IMR-90 (cell line): ENCODE measurements around the gene USP4. TPM values are rescaled to one million over a fixed set of nuclear protein-coding genes. Genes with fewer than 3 reads are reported as not detected.

Experiments used
- ATAC-seq: fragments of 200-7000 bp; cut with Tn5 transposase; 2 replicates; pipeline ENCODE4 v1.9.1; 2020; ENCODE audit warnings: low read depth, mild to moderate bottlenecking, moderate library complexity
- BruUV-seq: library from RNA; stranded (reverse); fragments of 400-500 nt; replicated peaks from 2 replicates; lab custom pipeline; 2021; lab: Mats Ljungman, UMichigan
- CTCF ChIA-PET: fragments of 300-600 bp; formaldehyde crosslinking; extraction: SDS; loops from one replicate; lab custom pipeline; 2021; ENCODE audit warnings: antibody characterized with exemption; lab: Yijun Ruan, JAX
- POLR2A ChIA-PET: fragments of 300-600 bp; sonication (Branson Sonifier 250); formaldehyde crosslinking; loops from one replicate; lab custom pipeline; 2022; ENCODE audit warnings: antibody characterized with exemption; ENCODE audit not compliant: unreplicated experiment; lab: Charles Lee
- DNase-seq: peaks from one replicate; pipeline ENCODE4 v3.0.0; 2013
- H2AFZ ChIP-seq: replicated peaks from 2 replicates; pipeline ENCODE3; 2013; ENCODE audit warnings: low read length, mild to moderate bottlenecking; ENCODE audit not compliant: poor library complexity
- H2AK5ac ChIP-seq: 2 replicates; pipeline ENCODE4 v1.6.1; 2013; ENCODE audit warnings: low read depth, low read length, inconsistent platforms
- H2AK9ac ChIP-seq: replicated peaks from 2 replicates; pipeline ENCODE3; 2013; ENCODE audit warnings: mild to moderate bottlenecking, low read depth, low read length, moderate library complexity; ENCODE audit not compliant: poor library complexity
- H2BK120ac ChIP-seq: 2 replicates; pipeline ENCODE4 v1.6.1; 2013; ENCODE audit warnings: low read depth, low read length, inconsistent platforms
- H2BK15ac ChIP-seq: 3 replicates; pipeline ENCODE4 v1.6.1; 2013; ENCODE audit warnings: low read depth, low read length, inconsistent platforms
- H2BK20ac ChIP-seq: 2 replicates; pipeline ENCODE4 v1.6.1; 2013; ENCODE audit warnings: low read depth, mild to moderate bottlenecking, inconsistent platforms, low read length, moderate library complexity
- H2BK5ac ChIP-seq: 2 replicates; pipeline ENCODE4 v1.6.1; 2013; ENCODE audit warnings: mild to moderate bottlenecking, low read depth, low read length, inconsistent platforms; ENCODE audit not compliant: poor library complexity, severe bottlenecking
- H3K14ac ChIP-seq: replicated peaks from 2 replicates; pipeline ENCODE4 v1.6.1; 2013; ENCODE audit warnings: low read depth, low read length, inconsistent platforms
- H3K18ac ChIP-seq: 2 replicates; pipeline ENCODE4 v1.6.1; 2013; ENCODE audit warnings: low read depth, low read length, control low read depth
- H3K23ac ChIP-seq: 2 replicates; pipeline ENCODE4 v1.6.1; 2013; ENCODE audit warnings: low read depth, low read length, inconsistent platforms
- H3K27ac ChIP-seq: 2 replicates; pipeline ENCODE4 v1.5.1; 2013; ENCODE audit warnings: mild to moderate bottlenecking, control low read depth, low read length; ENCODE audit not compliant: insufficient read depth
- H3K27me3 ChIP-seq: 2 replicates; pipeline ENCODE4 v1.6.1; 2013; ENCODE audit warnings: low read length; ENCODE audit not compliant: control insufficient read depth, insufficient read depth
- H3K36me3 ChIP-seq: 2 replicates; pipeline ENCODE4 v1.6.1; 2013; ENCODE audit warnings: low read length, mixed read lengths; ENCODE audit not compliant: control insufficient read depth, insufficient read depth
- H3K4ac ChIP-seq: 2 replicates; pipeline ENCODE4 v1.6.1; 2013; ENCODE audit warnings: low read depth, low read length, inconsistent platforms
- H3K4me1 ChIP-seq: 2 replicates; pipeline ENCODE4 v1.6.1; 2013; ENCODE audit warnings: low read length, mixed read lengths; ENCODE audit not compliant: control insufficient read depth, insufficient read depth
- H3K4me2 ChIP-seq: 2 replicates; pipeline ENCODE4 v1.6.1; 2013; ENCODE audit warnings: low read depth, mild to moderate bottlenecking, control low read depth, low read length, moderate library complexity
- H3K4me3 ChIP-seq: 2 replicates; pipeline ENCODE4 v1.5.1; 2013; ENCODE audit warnings: low read depth, mild to moderate bottlenecking, control low read depth, low read length, moderate library complexity; ENCODE audit not compliant: insufficient read depth
- H3K56ac ChIP-seq: 2 replicates; pipeline ENCODE4 v1.6.1; 2013; ENCODE audit warnings: low read length, inconsistent platforms; ENCODE audit not compliant: insufficient read depth; ENCODE audit errors: extremely low read depth
- H3K79me1 ChIP-seq, 2 experiments: 2 replicates each; pipeline ENCODE4 v1.6.1; 2013; ENCODE audit warnings: low read length in 2 of 2, inconsistent platforms in 1 of 2, low read depth in 1 of 2
- H3K9ac ChIP-seq: 2 replicates; pipeline ENCODE4 v1.6.1; 2013; ENCODE audit warnings: low read depth, low read length, control low read depth
- H3K9me1 ChIP-seq: 2 replicates; pipeline ENCODE4 v1.6.1; 2013; ENCODE audit warnings: low read length, inconsistent platforms; ENCODE audit not compliant: insufficient read depth
- H3K9me3 ChIP-seq: 2 replicates; pipeline ENCODE4 v1.6.1; 2013; ENCODE audit warnings: low read length; ENCODE audit not compliant: control insufficient read depth, insufficient read depth
- H4K20me1 ChIP-seq: 2 replicates; pipeline ENCODE4 v1.6.1; 2013; ENCODE audit warnings: low read length, inconsistent platforms; ENCODE audit not compliant: insufficient read depth
- H4K5ac ChIP-seq: 2 replicates; pipeline ENCODE4 v1.6.1; 2013; ENCODE audit warnings: mild to moderate bottlenecking, low read depth, low read length, control low read depth
- H4K8ac ChIP-seq, 2 experiments: 2 replicates each; pipeline ENCODE4 v1.6.1; 2013; ENCODE audit warnings: low read depth in 2 of 2, low read length in 2 of 2, control low read depth in 1 of 2, inconsistent platforms in 1 of 2
- H4K91ac ChIP-seq: 2 replicates; pipeline ENCODE4 v1.6.1; 2013; ENCODE audit warnings: low read depth, low read length, inconsistent platforms; ENCODE audit not compliant: insufficient read depth
- CHD1 ChIP-seq: IDR thresholded peaks from 2 replicates; pipeline ENCODE4 v1.6.1; 2012; ENCODE audit warnings: low read depth, low read length, improper control_type of control experiment
- MAFK ChIP-seq: IDR thresholded peaks from 2 replicates; pipeline ENCODE4 v1.6.1; 2012; ENCODE audit warnings: low read depth, low read length, improper control_type of control experiment
- MXI1 ChIP-seq: IDR thresholded peaks from 2 replicates; pipeline ENCODE4 v1.6.1; 2012; ENCODE audit warnings: low read depth, mild to moderate bottlenecking, low read length, moderate library complexity, borderline replicate concordance
- NFE2L2 ChIP-seq: fragments of 150-350 bp; IDR thresholded peaks from 2 replicates; pipeline ENCODE4 v1.6.1; 2016; ENCODE audit warnings: low read depth, mild to moderate bottlenecking, low read length
- POLR2A ChIP-seq: IDR thresholded peaks from 2 replicates; pipeline ENCODE4 v1.6.1; 2012; ENCODE audit warnings: mild to moderate bottlenecking, low read depth, low read length
- RAD21 ChIP-seq: IDR thresholded peaks from 2 replicates; pipeline ENCODE4 v1.6.1; 2012; ENCODE audit warnings: low read length, improper control_type of control experiment
- RFX5 ChIP-seq: IDR thresholded peaks from 2 replicates; pipeline ENCODE4 v1.8.0; 2012; ENCODE audit warnings: low read depth, mild to moderate bottlenecking, low read length, moderate library complexity
- SMC3 ChIP-seq: fragments of 150-350 bp; IDR thresholded peaks from 2 replicates; pipeline ENCODE4 v1.6.1; 2016; ENCODE audit warnings: low read depth, mild to moderate bottlenecking, antibody characterized with exemption, low read length, moderate library complexity
- WGBS, 2 experiments: methylation state at CpG; one replicate each; pipeline versions ENCODE4 v1.1.5 to v1.1.7; 2013; ENCODE audit warnings: missing lambda C conversion rate in 2 of 2; ENCODE audit not compliant: insufficient read length in 1 of 2; ENCODE audit errors: extremely low coverage in 2 of 2; 5-methylcytosine and 5-hydroxymethylcytosine counted together
- dilution Hi-C: fragments of 300-500 bp; cut with HindIII; formaldehyde crosslinking; loops from one replicate; pipeline ENCODE4 v1.14.3; 2018; ENCODE audit warnings: low sequenced_read_pairs; ENCODE audit not compliant: unreplicated experiment
- in situ Hi-C: fragments of 300-500 bp; cut with MboI; formaldehyde crosslinking; loops from 3 replicates; pipeline ENCODE4 v1.14.3; 2019; ENCODE audit warnings: low sequenced_read_pairs, inconsistent platforms, mixed read lengths
- intact Hi-C: fragments of 100-400 bp; cut with micrococcal nuclease; formaldehyde crosslinking; loops from 2 replicates; pipeline ENCODE4 v1.10.0; 2022
- polyA plus RNA-seq, 3 experiments: library from polyadenylated mRNA; depleted of rRNA; stranded (reverse); fragments of >200 nt; gene quantifications; 2 replicates each; pipeline ENCODE4 v1.2.3, GENCODE V29; 2012; ENCODE audit warnings: low replicate concordance in 1 of 3
- total RNA-seq: library from RNA; depleted of rRNA; stranded (reverse); fragments of >200 nt; gene quantifications from 2 replicates; pipeline ENCODE4 v1.2.3, GENCODE V29; 2012
- TF ChIP-seq, protein P1 (sequence below): fragments of 150-350 bp; IDR thresholded peaks from 2 replicates; pipeline ENCODE4 v1.6.1; 2017; ENCODE audit warnings: mild to moderate bottlenecking, antibody characterized with exemption, low read length, low read depth

Gene USP4
- total and polyA plus RNA-seq, 2 of the 4 experiments (the other 2 are of a cell fraction): 29.9 to 42.3 TPM

DNA sequence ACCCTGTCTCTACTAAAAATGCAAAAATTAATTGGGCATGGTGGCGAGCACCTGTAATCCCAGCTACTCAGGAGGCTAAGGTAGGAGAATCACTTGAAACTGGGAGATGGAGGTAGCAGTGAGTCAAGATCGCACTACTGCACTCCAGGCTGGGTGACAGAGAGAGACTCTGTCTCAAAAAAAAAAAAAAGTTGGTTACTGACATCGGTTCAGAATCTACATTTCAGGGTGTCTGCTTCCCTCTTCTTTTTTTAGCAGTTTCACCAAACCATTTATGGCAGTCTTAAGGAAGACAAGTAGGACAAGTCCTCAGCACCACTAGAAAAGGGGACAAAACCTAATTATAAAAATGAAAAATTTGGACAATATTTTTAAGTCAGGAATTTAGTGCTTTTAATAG lies 3.3 kb upstream of the USP4 start:
- Histone ChIP-seq H3K36me3 (no peaks in the 10 kb centered on the region), H3K79me1 (peaks cover 0 to 31% of the 10 kb centered on the region in 2 experiments; a peak in 3 of 4 replicates), H4K8ac (no peak overlapping the region), H2AK5ac (no peak overlapping the region), H4K91ac (no peak overlapping the region), H4K5ac (no peak overlapping the region), H3K9ac (no peak overlapping the region), H3K18ac (no peak overlapping the region), H2AK9ac (no peak overlapping the region), H3K4me2 (no peak overlapping the region), H2BK15ac (no peak overlapping the region), H3K4me3 (no peak overlapping the region), H2BK5ac (peak overlapping the region; percentile 24), H3K14ac (no peak overlapping the region), H3K23ac (no peak overlapping the region), H3K27me3 (no peaks in the 10 kb centered on the region), H4K20me1 (no peaks in the 10 kb centered on the region; the same call in 1 of the 2 replicates), H3K27ac (no peak overlapping the region), H3K56ac (no peak overlapping the region), H3K4ac (no peak overlapping the region), H3K9me1 (peaks cover 5% of the 10 kb centered on the region), H3K4me1 (peaks cover 14% of the 10 kb centered on the region), H2AFZ (no peak overlapping the region), H2BK20ac (no peak overlapping the region), H2BK120ac (no peak overlapping the region), H3K9me3 (no peaks in the 10 kb centered on the region)
- WGBS, 2 experiments: 100% methylated on average over 1 of the region's 3 CpGs; no CpG with 5 or more reads in 1 of the 2 experiments
- no TSS peak for BruUV-seq
- intact Hi-C loops (no loop called here), dilution Hi-C loops (no loop called here), in situ Hi-C loops (loop anchor here (5.0 kb wide), 1 partner anchor 104 kb away; no protein-coding TSS in a partner anchor)
- TF ChIP-seq MXI1: no peak
- no peak for TF ChIP-seq RFX5
- TF ChIP-seq NFE2L2: no peak
- no peak for TF ChIP-seq CHD1
- TF ChIP-seq RAD21: no peak
- no peak for TF ChIP-seq SMC3
- no peak for TF ChIP-seq POLR2A
- TF ChIP-seq, protein P1, sequence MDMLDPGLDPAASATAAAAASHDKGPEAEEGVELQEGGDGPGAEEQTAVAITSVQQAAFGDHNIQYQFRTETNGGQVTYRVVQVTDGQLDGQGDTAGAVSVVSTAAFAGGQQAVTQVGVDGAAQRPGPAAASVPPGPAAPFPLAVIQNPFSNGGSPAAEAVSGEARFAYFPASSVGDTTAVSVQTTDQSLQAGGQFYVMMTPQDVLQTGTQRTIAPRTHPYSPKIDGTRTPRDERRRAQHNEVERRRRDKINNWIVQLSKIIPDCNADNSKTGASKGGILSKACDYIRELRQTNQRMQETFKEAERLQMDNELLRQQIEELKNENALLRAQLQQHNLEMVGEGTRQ: no peak
- TF ChIP-seq MAFK: no peak
- no peak for DNase-seq
- ATAC-seq: no peak
- ChIA-PET POLR2A (no interaction called here), CTCF (interaction anchor here (0.7 to 0.8 kb wide), 2 partner anchors 9 to 160 kb away, joined by 3 to 6 read pairs; no protein-coding TSS in a partner anchor)
